Measurements from ENCODE around the gene RAB40B.

The RAB40B gene

GRCh38 chr17:82705756-82706155 lies 7.3 kb upstream of the RAB40B start (continued):
- no peak for TF ChIP-seq GLI4 (tag by site-specific recombination; IDR thresholded peaks at IDR 0.05)
- no peak for TF ChIP-seq ZNF202 (tag by site-specific recombination; IDR thresholded peaks at IDR 0.05; ENCODE audit: borderline replicate concordance)
- TF ChIP-seq HOXA7 (CRISPR knock-in tag; IDR thresholded peaks at IDR 0.05; ENCODE audit: borderline replicate concordance): no peak
- TF ChIP-seq BCL6B (tag by site-specific recombination; IDR thresholded peaks at IDR 0.05): no peak

GRCh38 chr17:82704886-82705285 lies 6.4 kb upstream of the RAB40B start:
- ChIA-PET POLR2A (no interaction called here), CTCF (no interaction called here)
- H3K4me3 ChIP-seq (ENCODE audit: low read depth, low read length): no peak overlapping the region
- TF ChIP-seq ZNF837 (tag by site-specific recombination; IDR thresholded peaks at IDR 0.05) (no peak), ZNF645 (tag by site-specific recombination; IDR thresholded peaks at IDR 0.05) (no peak), ZNF596 (tag by site-specific recombination; IDR thresholded peaks at IDR 0.05) (no peak), ZNF792 (tag by site-specific recombination; IDR thresholded peaks at IDR 0.05) (no peak), OSR2 (tag by site-specific recombination; IDR thresholded peaks at IDR 0.05) (no peak), ZSCAN16 (tag by site-specific recombination; IDR thresholded peaks at IDR 0.05) (no peak), ZNF791 (tag by site-specific recombination; IDR thresholded peaks at IDR 0.05) (no peak), ZFP41 (tag by site-specific recombination; IDR thresholded peaks at IDR 0.05; ENCODE audit: borderline replicate concordance) (no peak), SP3 (tag by site-specific recombination; IDR thresholded peaks at IDR 0.05) (no peak), ZNF548 (tag by site-specific recombination; IDR thresholded peaks at IDR 0.05) (no peak), YY1 (tag by site-specific recombination; IDR thresholded peaks at IDR 0.05) (no peak), ZNF514 (tag by site-specific recombination; IDR thresholded peaks at IDR 0.05) (no peak), ATF2 (tag by site-specific recombination; IDR thresholded peaks at IDR 0.05; ENCODE audit: low read depth) (no peak), GLI2 (tag by site-specific recombination; IDR thresholded peaks at IDR 0.05; ENCODE audit: borderline replicate concordance, low read depth) (no peak), ZNF549 (tag by site-specific recombination; IDR thresholded peaks at IDR 0.05) (no peak), SP7 (tag by site-specific recombination; IDR thresholded peaks at IDR 0.05) (no peak), ZNF518A (tag by site-specific recombination; conservative IDR thresholded peaks at IDR 0.05; ENCODE audit: low read depth) (no peak)
- H3K27ac ChIP-seq (ENCODE audit: extremely low read depth, low read depth, low read length): no peak overlapping the region
- H3K9me3 ChIP-seq (ENCODE audit: control insufficient read depth, insufficient read depth, low read depth, low read length): no peaks in the 10 kb centered on the region
- no peaks in the 10 kb centered on the region for H3K36me3 ChIP-seq (ENCODE audit: control insufficient read depth in 2 of 2, insufficient read depth in 1 of 2, low read length in 2 of 2)
- no peaks in the 10 kb centered on the region for H3K4me1 ChIP-seq (ENCODE audit: control insufficient read depth, insufficient read depth, low read length)
